ENCODE results near the gene RGS3.

Gene RGS3

GRCh38 chr9:113452113-113452605, 11.4 kb upstream of the RGS3 start:
- H3K9me3 Mint-ChIP-seq, result no peaks in the 10 kb centered on the region
- no peaks in the 10 kb centered on the region for H3K27me3 Mint-ChIP-seq (ENCODE audit: low read depth)
- no peaks in the 10 kb centered on the region for H3K36me3 Mint-ChIP-seq (ENCODE audit: low read depth)
- no peak overlapping the region for H3K4me3 Mint-ChIP-seq
- no peak overlapping the region for H3K27ac Mint-ChIP-seq
- H3K4me1 Mint-ChIP-seq (ENCODE audit: low read depth), result peaks cover 3% of the 10 kb centered on the region

DNA sequence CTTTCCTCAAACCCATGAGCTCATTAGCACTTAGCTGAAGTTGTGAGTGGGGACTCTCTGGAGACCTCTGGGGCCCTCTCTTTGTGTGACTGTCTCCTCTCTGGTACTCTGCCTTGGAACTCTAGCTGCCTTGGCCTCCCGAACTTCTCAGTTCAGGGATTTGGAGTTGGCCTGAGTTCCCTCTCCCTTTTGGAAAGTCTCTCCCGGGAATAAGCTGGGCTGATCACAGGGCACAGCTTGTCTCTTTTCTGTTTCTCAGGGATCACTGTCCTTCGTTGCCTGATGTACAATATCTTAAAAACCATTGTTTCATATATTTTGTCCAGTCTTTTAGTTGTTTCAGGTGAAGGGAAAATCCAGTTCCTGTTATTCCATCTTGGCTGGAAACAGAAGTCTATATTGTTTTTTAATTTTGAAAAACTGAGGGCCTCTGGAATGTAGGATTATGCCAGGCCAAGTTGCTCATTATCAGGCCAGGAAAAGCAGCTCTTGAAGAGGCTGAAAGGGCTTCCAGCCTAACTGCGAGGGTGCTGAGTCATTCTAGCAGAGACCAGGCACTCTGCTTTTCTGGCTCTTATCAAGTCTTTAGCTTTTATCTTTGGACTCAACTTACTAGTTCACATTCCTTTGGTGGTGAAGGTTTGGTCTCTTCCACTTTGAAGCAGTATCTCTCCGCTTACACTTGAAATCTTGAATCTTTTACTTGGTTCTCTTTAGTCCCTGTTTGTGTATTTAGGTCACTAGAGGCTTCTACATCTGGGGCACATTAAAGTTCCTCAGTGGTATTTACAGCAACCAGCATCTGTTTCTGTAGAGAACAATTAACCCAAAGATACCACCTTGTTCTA, 8.4 kb upstream of the RGS3 start:
- Mint-ChIP-seq H3K4me1 (ENCODE audit: low read depth) (peaks cover 3% of the 10 kb centered on the region), H3K4me3 (no peak overlapping the region), H3K27me3 (ENCODE audit: low read depth) (no peaks in the 10 kb centered on the region), H3K36me3 (ENCODE audit: low read depth) (no peaks in the 10 kb centered on the region), H3K27ac (no peak overlapping the region), H3K9me3 (no peaks in the 10 kb centered on the region)

DNA sequence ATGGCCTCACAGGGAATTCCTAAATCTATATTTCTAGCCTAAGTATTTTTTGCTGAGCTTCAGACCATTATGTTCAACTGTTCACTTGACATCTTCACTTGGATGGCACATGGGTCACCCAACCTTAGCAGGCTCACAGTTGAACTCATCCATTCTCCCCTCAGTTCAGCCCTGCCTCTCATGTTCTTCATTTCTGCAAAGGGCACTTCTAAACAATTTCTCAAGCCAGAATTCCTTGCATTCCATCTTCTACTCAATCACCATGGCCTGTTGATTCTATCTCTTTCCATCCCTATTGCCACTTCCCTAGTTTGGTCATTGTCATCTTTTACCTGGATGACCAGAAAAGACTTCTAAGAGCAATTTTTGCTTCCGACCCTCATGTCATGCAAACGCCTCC, 7.3 kb upstream of the RGS3 start:
- no peaks in the 10 kb centered on the region for H3K9me3 Mint-ChIP-seq
- H3K27me3 Mint-ChIP-seq (ENCODE audit: low read depth), result no peaks in the 10 kb centered on the region
- peaks cover 3% of the 10 kb centered on the region for H3K4me1 Mint-ChIP-seq (ENCODE audit: low read depth)
- H3K4me3 Mint-ChIP-seq, result no peak overlapping the region
- no peak overlapping the region for H3K27ac Mint-ChIP-seq
- H3K36me3 Mint-ChIP-seq (ENCODE audit: low read depth), result no peaks in the 10 kb centered on the region

- H3K27ac Mint-ChIP-seq, result no peak overlapping the region
- no peak overlapping the region for H3K4me3 Mint-ChIP-seq
- no peaks in the 10 kb centered on the region for H3K9me3 Mint-ChIP-seq
- no peaks in the 10 kb centered on the region for H3K36me3 Mint-ChIP-seq (ENCODE audit: low read depth)
- no peaks in the 10 kb centered on the region for H3K4me1 Mint-ChIP-seq (ENCODE audit: low read depth)
- no peaks in the 10 kb centered on the region for H3K27me3 Mint-ChIP-seq (ENCODE audit: low read depth)
Measured at GRCh38 chr9:113461285-113461684, 2.2 kb upstream of the RGS3 start.

DNA sequence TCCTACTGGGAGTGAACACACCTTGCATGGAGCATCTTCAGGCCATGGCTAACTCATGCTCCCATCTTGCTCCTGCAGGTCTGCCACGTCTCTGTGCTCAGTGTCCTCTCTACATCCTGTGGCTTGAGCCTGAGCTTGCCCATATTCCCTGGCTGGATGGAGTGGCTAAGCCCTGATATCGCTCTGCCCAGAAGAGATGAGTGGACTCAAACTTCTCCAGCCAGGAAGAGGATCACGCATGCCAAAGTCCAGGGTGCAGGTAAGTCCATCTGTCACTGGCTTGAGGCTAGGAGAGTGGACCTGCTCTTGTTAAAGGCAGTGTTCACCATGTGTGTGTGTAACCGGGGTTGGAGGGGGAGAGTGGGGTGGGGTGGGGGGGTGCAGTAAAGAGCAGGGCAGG, 1.6 kb upstream of the RGS3 start:
- Mint-ChIP-seq H3K4me3 (no peak overlapping the region), H3K36me3 (ENCODE audit: low read depth) (no peaks in the 10 kb centered on the region), H3K4me1 (ENCODE audit: low read depth) (no peaks in the 10 kb centered on the region), H3K27me3 (ENCODE audit: low read depth) (peaks cover 2% of the 10 kb centered on the region), H3K27ac (no peak overlapping the region), H3K9me3 (peaks cover 3% of the 10 kb centered on the region)

DNA sequence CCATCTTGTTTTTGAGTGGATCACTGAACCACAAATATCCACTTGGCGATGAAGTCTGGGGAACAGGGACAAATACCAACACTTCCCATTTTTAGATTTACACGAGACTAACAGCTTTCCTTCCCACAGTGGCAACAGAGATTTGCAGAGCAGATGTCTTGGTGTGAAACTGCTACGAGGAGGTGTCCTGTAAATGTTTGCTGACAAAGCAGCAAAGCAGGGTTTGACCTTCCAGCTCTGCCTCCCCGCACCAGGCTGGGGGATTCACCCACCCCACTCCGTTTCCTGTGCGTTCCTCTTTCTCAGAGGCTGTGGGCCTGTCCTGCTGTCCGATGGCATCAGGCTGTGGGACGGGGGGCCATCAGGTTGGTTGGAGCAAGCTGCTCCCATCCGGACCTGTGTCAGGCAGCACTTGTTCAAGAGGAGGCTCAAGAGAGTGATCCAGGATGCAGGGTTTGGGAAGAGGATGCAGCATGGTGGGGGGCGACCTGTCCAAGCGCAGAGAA, 693 bp upstream of the RGS3 start:
- no peaks in the 10 kb centered on the region for H3K4me1 Mint-ChIP-seq (ENCODE audit: low read depth)
- H3K27ac Mint-ChIP-seq, result no peak overlapping the region
- no peak overlapping the region for H3K4me3 Mint-ChIP-seq
- H3K9me3 Mint-ChIP-seq, result peaks cover 8% of the 10 kb centered on the region
- no peaks in the 10 kb centered on the region for H3K36me3 Mint-ChIP-seq (ENCODE audit: low read depth)
- H3K27me3 Mint-ChIP-seq (ENCODE audit: low read depth), result peaks cover 3% of the 10 kb centered on the region

DNA sequence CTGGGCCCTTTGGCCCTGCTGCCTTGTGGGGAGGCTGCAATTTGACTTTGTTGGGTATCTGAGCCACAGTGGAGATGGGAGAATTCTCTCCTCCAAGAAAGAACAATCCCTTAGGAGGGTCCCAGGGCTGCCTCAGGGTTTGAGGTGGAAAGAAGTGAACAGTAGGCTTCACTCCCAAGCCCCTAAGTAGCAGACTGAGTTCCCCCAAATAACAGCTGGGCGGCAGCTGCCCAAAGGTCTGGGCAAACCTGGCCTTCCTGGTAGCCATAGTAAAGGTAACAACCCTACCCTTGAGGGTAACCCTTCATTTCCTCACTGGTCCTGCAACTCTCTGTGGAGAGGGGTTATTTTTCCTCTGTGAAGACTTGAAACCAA, 746 bp downstream of the RGS3 start:
- Mint-ChIP-seq H3K27me3 (ENCODE audit: low read depth) (peaks cover 3% of the 10 kb centered on the region), H3K27ac (no peak overlapping the region), H3K36me3 (ENCODE audit: low read depth) (no peaks in the 10 kb centered on the region), H3K9me3 (peaks cover 12% of the 10 kb centered on the region), H3K4me1 (ENCODE audit: low read depth) (no peaks in the 10 kb centered on the region), H3K4me3 (no peak overlapping the region)

GRCh38 chr9:113465599-113466140, 2.1 kb downstream of the RGS3 start:
- peaks cover 3% of the 10 kb centered on the region for H3K27me3 Mint-ChIP-seq (ENCODE audit: low read depth)
- H3K27ac Mint-ChIP-seq, result no peak overlapping the region
- H3K9me3 Mint-ChIP-seq, result peaks cover 12% of the 10 kb centered on the region
- no peaks in the 10 kb centered on the region for H3K4me1 Mint-ChIP-seq (ENCODE audit: low read depth)
- H3K36me3 Mint-ChIP-seq (ENCODE audit: low read depth), result no peaks in the 10 kb centered on the region
- H3K4me3 Mint-ChIP-seq, result no peak overlapping the region

DNA sequence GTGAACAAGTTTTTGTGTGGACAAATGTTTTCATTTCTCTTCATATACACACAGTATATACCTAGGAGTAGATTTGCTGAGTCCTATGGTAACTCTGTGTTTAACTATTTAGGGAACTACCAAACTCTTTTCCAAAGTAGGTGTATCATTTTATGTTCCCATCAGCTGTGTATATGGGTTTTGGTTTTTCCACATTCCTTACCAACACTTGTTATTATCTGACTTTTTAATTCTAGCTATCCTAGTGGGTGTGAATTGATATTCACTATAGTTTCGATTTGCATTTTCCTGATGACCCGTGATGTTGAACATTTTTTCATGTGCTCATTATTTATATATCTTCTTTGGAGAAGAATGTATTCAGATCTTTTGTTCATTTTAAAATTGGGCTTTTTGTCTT, 3.7 kb downstream of the RGS3 start:
- peaks cover 12% of the 10 kb centered on the region for H3K27me3 Mint-ChIP-seq (ENCODE audit: low read depth)
- no peaks in the 10 kb centered on the region for H3K4me1 Mint-ChIP-seq (ENCODE audit: low read depth)
- no peaks in the 10 kb centered on the region for H3K36me3 Mint-ChIP-seq (ENCODE audit: low read depth)
- peaks cover 12% of the 10 kb centered on the region for H3K9me3 Mint-ChIP-seq
- H3K4me3 Mint-ChIP-seq, result no peak overlapping the region
- H3K27ac Mint-ChIP-seq, result no peak overlapping the region

- no peak overlapping the region for H3K4me3 Mint-ChIP-seq
- no peaks in the 10 kb centered on the region for H3K36me3 Mint-ChIP-seq (ENCODE audit: low read depth)
- no peak overlapping the region for H3K27ac Mint-ChIP-seq
- peaks cover 12% of the 10 kb centered on the region for H3K9me3 Mint-ChIP-seq
- H3K27me3 Mint-ChIP-seq (ENCODE audit: low read depth), result peaks cover 16% of the 10 kb centered on the region
- no peaks in the 10 kb centered on the region for H3K4me1 Mint-ChIP-seq (ENCODE audit: low read depth)
Measured at GRCh38 chr9:113468716-113469448, 5.4 kb downstream of the RGS3 start.

GRCh38 chr9:113471143-113471542, 7.6 kb downstream of the RGS3 start:
- Mint-ChIP-seq H3K4me3 (no peak overlapping the region), H3K9me3 (peaks cover 12% of the 10 kb centered on the region), H3K36me3 (ENCODE audit: low read depth) (no peaks in the 10 kb centered on the region), H3K27me3 (ENCODE audit: low read depth) (peaks cover 16% of the 10 kb centered on the region), H3K4me1 (ENCODE audit: low read depth) (peaks cover 4% of the 10 kb centered on the region), H3K27ac (no peak overlapping the region)

GRCh38 chr9:113471566-113471965, 8.0 kb downstream of the RGS3 start:
- peaks cover 12% of the 10 kb centered on the region for H3K9me3 Mint-ChIP-seq
- H3K27me3 Mint-ChIP-seq (ENCODE audit: low read depth), result peaks cover 16% of the 10 kb centered on the region
- no peak overlapping the region for H3K27ac Mint-ChIP-seq
- no peaks in the 10 kb centered on the region for H3K36me3 Mint-ChIP-seq (ENCODE audit: low read depth)
- peaks cover 4% of the 10 kb centered on the region for H3K4me1 Mint-ChIP-seq (ENCODE audit: low read depth)
- H3K4me3 Mint-ChIP-seq, result no peak overlapping the region

DNA sequence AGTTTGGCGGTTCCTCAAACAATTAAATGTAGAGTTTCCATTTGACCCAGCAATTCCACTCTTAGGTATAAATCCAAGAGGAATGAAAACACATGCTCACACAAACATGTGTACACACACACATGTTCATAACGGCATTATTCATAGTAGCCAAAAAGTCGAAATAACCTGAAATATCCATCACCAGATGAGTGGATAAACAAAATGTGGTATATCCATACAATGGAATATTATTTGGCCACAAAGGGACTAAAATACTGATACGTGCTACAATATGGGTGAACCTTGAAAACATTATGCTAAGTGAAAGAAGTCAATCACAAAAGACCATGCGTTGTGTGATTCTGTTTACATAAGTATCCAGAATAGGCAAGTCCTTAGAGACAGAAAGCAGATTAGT, 8.7 kb downstream of the RGS3 start:
- no peaks in the 10 kb centered on the region for H3K36me3 Mint-ChIP-seq (ENCODE audit: low read depth)
- H3K4me1 Mint-ChIP-seq (ENCODE audit: low read depth), result peaks cover 4% of the 10 kb centered on the region

DNA sequence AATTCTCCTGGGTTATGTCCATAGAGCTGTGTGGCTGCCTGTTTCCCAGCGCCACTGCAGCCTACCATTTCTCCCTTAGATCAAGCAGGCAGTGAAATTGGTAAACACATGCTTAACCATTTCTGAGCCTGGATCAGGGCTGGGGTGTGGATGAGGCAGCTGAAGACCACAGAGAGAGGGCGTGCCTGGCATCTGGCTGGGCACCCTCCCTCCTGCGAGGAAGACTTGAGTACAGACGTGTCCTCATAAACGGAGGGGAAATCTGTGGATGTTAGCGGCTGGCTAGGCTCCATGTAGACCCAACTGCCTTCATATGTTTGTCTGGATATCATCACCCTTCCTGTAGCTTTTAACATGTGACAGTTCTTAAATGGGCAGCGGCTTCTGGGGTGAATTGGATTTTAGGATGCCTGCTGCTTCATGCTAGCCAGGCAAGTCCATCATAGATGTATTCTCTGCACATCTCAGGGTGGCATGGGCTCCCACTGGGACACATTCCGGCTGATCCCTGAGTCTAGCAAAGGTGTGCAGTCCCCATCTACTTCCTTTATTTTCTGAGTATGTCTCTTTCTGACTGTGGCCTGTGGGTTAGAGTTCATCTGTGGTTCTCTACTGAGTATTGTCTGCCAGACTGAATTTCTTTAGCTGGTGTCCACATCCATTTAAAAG, 11.0 kb downstream of the RGS3 start:
- Mint-ChIP-seq H3K27ac (no peak overlapping the region), H3K4me1 (ENCODE audit: low read depth) (peaks cover 8% of the 10 kb centered on the region), H3K9me3 (no peaks in the 10 kb centered on the region), H3K4me3 (no peak overlapping the region), H3K27me3 (ENCODE audit: low read depth) (peaks cover 22% of the 10 kb centered on the region), H3K36me3 (ENCODE audit: low read depth) (no peaks in the 10 kb centered on the region)

More for the DNA sequence above, 8.7 kb downstream of the RGS3 start:
- Mint-ChIP-seq H3K9me3 (peaks cover 6% of the 10 kb centered on the region), H3K27me3 (ENCODE audit: low read depth) (peaks cover 13% of the 10 kb centered on the region), H3K27ac (no peak overlapping the region), H3K4me3 (no peak overlapping the region)

All from T-helper 1 cell treated with Interleukin-12 subunit alpha and Interleukin-12 subunit beta and Interleukin-4 antibody, amounts not matched to agents 30 μg/mL and 1 μg/mL, for 36 hours (primary cell).